NCI-H187 treated with DMSO at 0.1 percent for 48 hours (cell line): Measurements from ENCODE around the gene SEMA4B.
"Not testable (repeated sequence)": the region's sequence is repeated elsewhere in the genome, so short reads cannot be mapped to it uniquely, and the experiment has no call there.

Experiments
- DNase-seq: peaks from one replicate; lab custom pipeline; 2025; lab: John Stamatoyannopoulos, UW

The SEMA4B gene

DNA sequence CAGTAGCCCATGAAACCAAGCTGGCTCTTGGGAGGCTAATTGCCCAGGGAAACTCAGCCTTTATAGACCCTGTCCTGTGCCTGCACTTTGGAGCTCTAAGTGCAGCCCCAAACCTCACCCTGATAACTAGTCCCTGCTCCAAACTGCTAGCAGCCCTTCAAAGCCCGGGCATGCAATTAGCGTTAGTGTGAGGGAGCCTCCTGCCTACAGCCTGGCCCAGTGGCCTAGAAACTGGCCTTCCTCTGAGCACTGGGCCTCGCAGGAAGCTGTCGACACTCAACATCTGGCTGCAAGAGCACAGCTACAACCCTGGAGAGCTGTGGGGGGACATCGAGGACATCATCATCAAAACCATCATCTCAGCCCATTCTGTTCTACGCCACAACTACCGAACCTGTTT lies 56.6 kb downstream of the SEMA4B start:
- DNase-seq = no peak

DNA sequence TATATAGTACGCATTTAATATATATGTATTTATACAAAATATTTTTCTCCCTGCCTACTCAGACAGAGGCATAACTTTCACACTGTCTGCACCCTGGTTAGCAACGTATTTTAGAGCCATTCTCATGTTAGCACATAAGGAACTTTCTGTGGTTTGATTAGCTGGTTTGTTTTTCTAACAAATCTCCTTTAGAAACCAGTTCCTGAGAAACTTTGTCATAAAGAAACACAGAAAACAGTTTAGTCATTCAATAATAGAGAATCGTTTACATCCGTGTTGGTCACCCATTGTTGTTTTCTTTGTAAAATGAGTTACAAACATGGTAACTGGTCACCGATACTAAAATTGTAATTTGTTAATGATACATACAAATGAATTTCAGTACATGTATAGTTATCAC lies 58.4 kb downstream of the SEMA4B start:
- no peak for DNase-seq

DNA sequence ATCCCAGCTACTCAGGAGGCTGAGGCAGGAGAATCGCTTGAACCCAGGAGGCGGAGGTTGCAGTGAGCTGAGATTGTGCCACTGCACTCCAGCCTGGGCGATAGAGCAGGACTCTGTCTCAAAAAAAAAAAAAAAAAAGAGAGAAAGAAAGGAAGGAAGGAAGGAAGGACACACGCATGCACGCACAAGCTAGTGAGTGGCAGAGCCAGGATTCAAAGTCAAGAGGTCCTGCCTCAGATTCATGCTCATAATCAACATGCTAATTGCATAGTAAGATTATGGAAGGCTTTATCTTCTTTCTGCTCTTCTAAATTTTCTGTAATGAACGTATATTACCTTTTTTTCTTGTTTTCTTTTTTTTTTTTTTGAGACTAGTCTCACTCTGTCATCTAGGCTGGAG lies 59.6 kb downstream of the SEMA4B start:
- not testable (repeated sequence) for DNase-seq

DNA sequence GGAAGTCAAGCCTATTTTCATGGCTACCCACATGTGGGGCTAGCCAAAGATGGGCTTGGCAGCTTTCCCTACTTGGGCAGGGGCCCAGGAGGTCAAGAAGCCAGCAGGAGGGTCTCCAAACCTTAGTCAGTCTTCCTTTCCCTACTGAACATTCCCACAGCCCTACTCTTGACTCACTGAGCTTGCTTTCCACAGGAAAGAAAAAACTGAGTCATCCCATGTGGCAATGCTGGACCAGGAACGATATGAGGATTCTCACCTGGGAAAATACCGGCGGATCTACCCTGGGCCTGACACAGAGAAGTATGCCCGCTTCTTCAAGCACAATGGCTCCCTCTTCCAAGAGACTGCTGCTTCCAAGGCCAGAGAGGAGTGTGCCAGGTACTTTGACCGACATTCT lies 60.7 kb downstream of the SEMA4B start:
- no peak for DNase-seq

DNA sequence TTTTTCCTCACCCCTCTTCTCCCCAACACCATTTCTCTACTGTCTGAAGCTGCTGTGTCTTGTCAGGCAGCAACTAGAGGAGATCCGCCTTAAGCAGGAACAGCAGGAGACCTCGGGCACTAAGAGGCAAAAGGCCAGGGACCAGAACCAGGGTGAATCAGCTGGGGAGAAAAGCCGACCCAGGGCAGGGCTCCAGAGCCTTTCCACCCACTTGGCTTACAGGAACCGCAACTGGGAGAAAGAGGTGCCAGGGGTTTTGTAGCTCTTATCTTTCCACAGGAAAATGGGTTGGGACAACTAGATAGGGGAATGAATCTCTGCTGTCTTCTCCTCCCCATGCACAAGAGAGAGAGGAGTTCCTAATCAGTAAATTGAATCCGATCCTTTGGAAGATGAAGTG lies 61.3 kb downstream of the SEMA4B start:
- DNase-seq = no peak

DNA sequence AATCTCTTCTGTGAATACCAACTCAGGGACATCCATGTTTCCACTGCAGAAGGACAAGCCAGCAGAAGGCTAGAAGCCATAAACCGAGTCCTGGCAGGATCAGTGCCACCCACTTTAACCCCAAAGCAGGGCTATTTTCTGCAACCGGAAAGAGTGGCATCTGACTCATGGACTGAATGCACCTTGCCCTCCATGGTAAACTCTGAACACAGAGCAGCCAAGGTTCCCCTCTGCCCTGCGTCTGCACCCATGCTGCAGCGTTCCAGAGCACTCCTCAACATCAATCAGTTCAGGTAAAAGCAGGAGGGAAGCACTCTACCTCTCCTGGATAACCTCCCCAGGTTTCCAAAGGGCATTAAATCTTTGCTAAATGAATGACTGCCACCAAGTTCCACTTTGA lies 63.5 kb downstream of the SEMA4B start:
- no peak for DNase-seq

DNA sequence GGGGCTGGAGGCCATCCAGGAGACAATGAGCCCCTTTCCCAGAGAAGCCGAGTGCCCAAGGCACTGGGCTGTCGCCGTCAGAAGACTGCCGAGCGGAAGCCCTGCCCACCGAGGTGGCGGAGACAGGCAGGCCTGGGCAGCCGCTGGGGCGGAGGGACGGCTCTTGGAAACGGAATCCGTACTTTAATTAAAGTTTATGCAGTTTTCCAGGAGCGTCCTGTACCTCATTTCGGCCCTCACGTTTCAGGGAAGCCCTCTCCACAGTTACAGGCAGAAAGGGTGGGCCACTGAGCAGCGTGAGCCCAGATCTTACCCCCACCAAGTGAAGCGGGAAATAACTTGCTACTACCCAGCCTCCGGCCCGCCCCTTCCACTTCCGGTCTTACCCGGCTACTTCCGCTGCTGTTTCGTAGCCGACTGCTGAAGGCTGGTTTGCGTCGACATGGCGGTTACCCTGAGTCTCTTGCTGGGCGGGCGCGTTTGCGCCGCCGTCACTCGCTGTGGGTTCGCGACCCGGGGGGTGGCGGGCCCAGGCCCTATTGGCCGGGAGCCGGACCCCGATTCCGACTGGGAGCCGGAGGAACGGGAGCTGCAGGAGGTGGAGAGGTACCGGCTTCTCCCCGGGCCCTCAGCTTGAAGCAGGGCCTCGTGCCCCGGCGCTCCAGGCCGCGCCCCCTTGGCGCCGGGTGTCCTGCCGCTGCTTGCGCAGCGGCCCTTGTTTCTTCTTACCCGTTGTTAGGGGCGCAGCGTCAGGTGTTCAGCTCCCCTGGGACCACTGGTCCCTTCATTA lies 64.3 kb downstream of the SEMA4B start, which contains the start of gene NGRN:
NGRN (plus strand) TSS at position 402 of the 790 bp plus-strand sequence; CDS start at position 443, 41 bp downstream.
- peak; percentile 42 for DNase-seq

DNA sequence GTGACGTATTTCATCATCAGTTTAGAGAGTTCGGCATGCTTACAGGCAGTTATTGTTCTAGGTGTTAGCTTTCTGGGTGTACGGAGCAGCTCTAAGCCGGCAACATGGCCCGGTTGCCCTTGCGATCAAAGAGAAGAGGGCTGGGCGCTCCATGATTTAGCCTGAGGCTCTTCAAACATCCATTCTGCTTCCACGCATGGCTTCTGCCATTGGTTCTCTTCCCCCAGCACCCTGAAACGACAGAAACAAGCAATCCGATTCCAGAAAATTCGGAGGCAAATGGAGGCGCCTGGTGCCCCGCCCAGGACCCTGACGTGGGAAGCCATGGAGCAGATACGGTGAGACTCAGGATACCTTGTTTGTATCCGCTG lies 64.9 kb downstream of the SEMA4B start:
- no peak for DNase-seq

DNA sequence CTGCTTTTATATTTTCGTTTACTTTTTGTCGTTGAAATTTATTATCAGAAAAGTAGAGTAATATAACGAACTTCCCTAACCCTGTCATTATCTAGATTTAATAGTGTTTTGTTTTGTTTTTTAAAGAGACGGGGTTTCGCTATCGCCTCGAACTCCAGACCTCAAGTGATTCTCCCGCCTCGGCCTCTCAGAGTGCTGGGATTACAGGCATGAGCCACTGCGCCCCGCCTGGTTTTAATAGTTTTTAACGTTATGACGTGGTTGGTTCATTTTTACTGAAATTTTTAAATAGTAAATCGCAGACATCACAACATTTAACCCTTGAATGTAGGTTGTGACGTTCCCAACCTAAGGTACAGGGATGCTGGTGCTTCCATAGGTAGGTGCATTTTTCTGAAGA lies 65.4 kb downstream of the SEMA4B start:
- no peak for DNase-seq

DNA sequence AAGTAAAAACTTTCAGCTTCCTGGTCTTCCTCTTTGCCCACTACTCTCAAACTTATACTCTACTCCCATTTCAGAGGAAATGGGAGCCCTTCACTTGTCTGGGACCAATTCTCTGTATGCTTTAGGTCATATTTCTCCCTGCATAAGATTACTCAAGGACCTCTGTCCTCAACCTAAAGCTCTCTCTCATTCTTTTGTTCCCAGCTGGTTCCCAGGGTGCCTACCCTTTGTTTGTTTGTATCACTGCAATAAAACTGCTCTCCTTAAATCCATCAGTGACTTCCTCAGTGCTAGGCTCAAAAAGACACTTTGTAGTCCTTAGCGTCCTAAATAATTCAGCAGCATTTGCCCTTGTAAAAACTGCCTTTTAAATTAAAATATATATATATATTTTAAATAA lies 67.3 kb downstream of the SEMA4B start:
- peak; percentile 22 for DNase-seq

DNA sequence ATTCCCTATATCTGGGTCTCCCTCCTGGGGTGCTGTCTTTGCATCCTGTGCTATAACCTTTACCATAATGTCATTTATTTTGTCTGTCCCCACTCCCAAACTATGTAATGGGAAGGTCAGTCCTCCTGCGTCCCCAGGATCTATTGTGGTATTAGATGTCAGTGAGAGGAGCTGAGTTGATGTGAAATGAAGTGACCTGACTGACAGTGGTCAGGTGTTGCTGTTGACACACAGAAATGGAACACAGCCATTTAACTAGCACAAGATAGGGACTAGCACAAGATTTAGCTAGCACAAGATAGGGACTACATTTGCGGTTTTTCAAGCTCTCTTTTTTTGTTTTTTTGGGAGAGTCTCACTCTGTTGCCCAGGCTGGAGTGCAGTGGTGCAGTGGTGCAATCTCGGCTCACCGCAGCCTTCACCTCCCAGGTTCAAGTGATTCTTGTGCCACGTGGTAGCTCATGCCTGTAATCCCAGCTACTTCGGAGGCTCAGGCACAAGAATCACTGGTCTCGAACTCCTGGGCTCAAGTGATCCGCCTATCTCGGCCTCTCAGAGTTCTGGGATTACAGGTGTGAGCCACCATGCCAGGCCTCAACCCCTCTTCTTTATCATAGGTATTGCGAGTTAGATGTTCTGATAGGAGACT lies 69.5 kb downstream of the SEMA4B start:
- DNase-seq = no peak

DNA sequence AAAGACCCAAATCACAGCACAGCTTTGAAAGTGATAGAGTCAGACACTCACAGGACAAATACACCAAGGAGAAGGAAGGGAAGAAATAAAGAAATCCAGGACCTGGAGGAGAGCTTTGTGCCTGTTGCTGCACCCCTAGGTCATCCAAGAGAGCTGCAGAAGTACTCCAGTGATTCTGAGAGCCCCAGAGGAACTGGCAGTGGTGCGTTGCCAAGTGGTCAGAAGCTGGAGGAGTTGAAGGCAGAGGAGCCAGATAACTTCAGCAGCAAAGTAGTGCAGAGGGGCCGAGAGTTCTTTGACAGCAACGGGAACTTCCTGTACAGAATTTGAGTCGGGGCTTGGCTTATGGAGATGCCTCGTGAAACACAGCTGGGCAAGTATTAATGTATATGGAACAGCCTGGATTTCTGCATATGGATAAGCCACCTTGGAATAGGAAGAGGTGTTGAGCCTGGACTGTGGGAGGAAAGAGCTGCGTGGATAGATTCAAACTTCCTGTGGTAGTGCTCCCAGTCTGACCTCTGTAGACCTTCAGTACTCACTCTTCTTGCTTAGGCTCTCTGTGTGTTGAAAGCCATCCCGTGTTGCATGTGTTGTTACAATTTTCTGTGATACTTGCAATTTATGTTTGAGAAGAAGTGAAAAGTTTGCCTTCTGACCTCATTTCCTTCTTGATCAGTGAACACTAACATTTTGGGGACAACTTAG lies 70.5 kb downstream of the SEMA4B start:
- no peak for DNase-seq

DNA sequence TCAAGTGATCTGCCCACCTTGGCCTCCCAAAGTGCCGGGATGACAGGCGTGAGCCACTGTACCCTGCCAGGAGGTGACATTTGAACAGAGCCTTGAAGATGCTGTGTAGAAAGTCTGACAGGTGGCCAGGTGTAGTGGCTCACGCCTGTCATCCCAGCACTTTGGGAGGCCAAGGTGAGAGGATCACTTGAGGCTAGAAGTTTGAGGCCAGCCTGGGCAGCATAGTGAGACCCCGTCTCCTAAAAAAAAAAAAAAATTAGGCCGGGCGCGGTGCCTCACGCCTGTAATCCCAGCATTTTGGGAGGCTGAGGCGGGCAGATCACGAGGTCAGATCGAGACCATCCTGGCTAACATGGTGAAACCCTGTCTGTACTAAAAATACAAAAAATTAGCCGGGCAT lies 77.3 kb downstream of the SEMA4B start:
- DNase-seq = not testable (repeated sequence)
